ENCODE results near the gene DNAH12. TPM values are rescaled to one million over a fixed set of nuclear protein-coding genes. Genes with fewer than 3 reads are reported as not detected.
A peak's percentile ranks its signal among the peaks of the same experiment; 100 is the strongest.

Gene DNAH12
- total RNA-seq, 2 experiments from 2014 or later: 0.19 TPM; not detected in 1

- POLR2A ChIA-PET: interaction anchor here (1.8 kb wide), 1 partner anchor 11 kb away, joined by 5 read pairs; the partner anchor contains the start of gene ARF4
- H3K36me3 Mint-ChIP-seq (ENCODE audit: low read depth): peaks cover 52% of the 10 kb centered on the region
- H3K4me1 ChIP-seq (ENCODE audit: insufficient read depth, low read length): peaks cover 7% of the 10 kb centered on the region
- no peak overlapping the region for H3K4me3 Mint-ChIP-seq
- intact Hi-C loops (cut with DNase I, micrococcal nuclease): loop anchor here in 1 of 2 experiments (10.0 kb wide), 1 partner anchor 192 kb away; no protein-coding TSS in a partner anchor
- H3K9me3 Mint-ChIP-seq: no peaks in the 10 kb centered on the region
- no peak for ATAC-seq (ENCODE audit: poor library complexity)
- peaks cover 40% of the 10 kb centered on the region for H3K4me1 Mint-ChIP-seq (ENCODE audit: low read depth)
- H3K9me3 ChIP-seq (ENCODE audit: control insufficient read depth in 1 of 2, insufficient read depth in 1 of 2, low read length in 2 of 2): no peaks in the 10 kb centered on the region
- CTCF ChIA-PET: no interaction called here
- peaks cover 31% of the 10 kb centered on the region for H3K36me3 ChIP-seq (ENCODE audit: insufficient read depth, low read length)
- no peaks in the 10 kb centered on the region for H3K27me3 Mint-ChIP-seq
- H3K27me3 ChIP-seq (ENCODE audit: control insufficient read depth in 1 of 2, insufficient read depth in 2 of 2, low read length in 2 of 2): no peaks in the 10 kb centered on the region
- no peak for TF ChIP-seq CTCF (IDR thresholded peaks at IDR 0.05)
- DNase-seq: no peak
- no peak overlapping the region for H3K4me3 ChIP-seq (ENCODE audit: low read length)
- no peak overlapping the region for H3K27ac ChIP-seq (ENCODE audit: low read depth in 1 of 2, low read length in 2 of 2)
- H3K27ac Mint-ChIP-seq: no peak overlapping the region
Observed at GRCh38 chr3:57586778-57587177, 42.6 kb upstream of the DNAH12 start.

- Histone ChIP-seq H3K4me1 (ENCODE audit: insufficient read depth, low read length) (peaks cover 7% of the 10 kb centered on the region), H3K27ac (ENCODE audit: low read depth in 1 of 2, low read length in 2 of 2) (no peak overlapping the region), H3K36me3 (ENCODE audit: insufficient read depth, low read length) (peaks cover 52% of the 10 kb centered on the region), H3K27me3 (ENCODE audit: control insufficient read depth in 1 of 2, insufficient read depth in 2 of 2, low read length in 2 of 2) (no peaks in the 10 kb centered on the region), H3K4me3 (ENCODE audit: low read length) (no peak overlapping the region), H3K9me3 (ENCODE audit: control insufficient read depth in 1 of 2, insufficient read depth in 1 of 2, low read length in 2 of 2) (no peaks in the 10 kb centered on the region)
- Mint-ChIP-seq H3K4me1 (ENCODE audit: low read depth) (peaks cover 32% of the 10 kb centered on the region), H3K27me3 (no peaks in the 10 kb centered on the region), H3K36me3 (ENCODE audit: low read depth) (peaks cover 66% of the 10 kb centered on the region), H3K27ac (no peak overlapping the region), H3K9me3 (no peaks in the 10 kb centered on the region), H3K4me3 (no peak overlapping the region)
- ChIA-PET CTCF (interaction anchor here (1.2 kb wide), 1 partner anchor 27 kb away, joined by 4 read pairs; the partner anchor contains the start of gene PDE12), POLR2A (no interaction called here)
- no peak for TF ChIP-seq CTCF (IDR thresholded peaks at IDR 0.05)
- DNase-seq: no peak
- no peak for ATAC-seq (ENCODE audit: poor library complexity)
- intact Hi-C loops (cut with DNase I, micrococcal nuclease): loop anchor here in 1 of 2 experiments (10.0 kb wide), 1 partner anchor 189 kb away; no protein-coding TSS in a partner anchor
Observed at GRCh38 chr3:57583544-57583943, 39.4 kb upstream of the DNAH12 start.

- H3K4me1 Mint-ChIP-seq (ENCODE audit: low read depth): peaks cover 30% of the 10 kb centered on the region
- Histone ChIP-seq H3K27me3 (ENCODE audit: control insufficient read depth in 1 of 2, insufficient read depth in 2 of 2, low read length in 2 of 2) (no peaks in the 10 kb centered on the region), H3K27ac (ENCODE audit: low read depth in 1 of 2, low read length in 2 of 2) (no peak overlapping the region), H3K4me3 (ENCODE audit: low read length) (no peak overlapping the region), H3K36me3 (ENCODE audit: insufficient read depth, low read length) (peaks cover 59% of the 10 kb centered on the region), H3K4me1 (ENCODE audit: insufficient read depth, low read length) (peaks cover 4% of the 10 kb centered on the region), H3K9me3 (ENCODE audit: control insufficient read depth in 1 of 2, insufficient read depth in 1 of 2, low read length in 2 of 2) (no peaks in the 10 kb centered on the region)
- CTCF ChIA-PET: interaction anchor here (0.6 to 1.2 kb wide), 2 partner anchors 26 to 57 kb away, joined by 4 read pairs; partner anchors contain the start of gene PDE12
- TF ChIP-seq CTCF (IDR thresholded peaks at IDR 0.05): no peak
- peak overlapping the region; percentile 1 for H3K27ac Mint-ChIP-seq
- H3K36me3 Mint-ChIP-seq (ENCODE audit: low read depth): peaks cover 66% of the 10 kb centered on the region
- ATAC-seq (ENCODE audit: poor library complexity) (peak; percentile 64), DNase-seq (peak in 2 of 14 experiments; percentile 31 to 44)
- intact Hi-C loops (cut with DNase I, micrococcal nuclease): loop anchor here in 1 of 2 experiments (10.0 kb wide), 1 partner anchor 188 kb away; no protein-coding TSS in a partner anchor
- no peaks in the 10 kb centered on the region for H3K27me3 Mint-ChIP-seq
- no peak overlapping the region for H3K4me3 Mint-ChIP-seq
- POLR2A ChIA-PET: no interaction called here
- H3K9me3 Mint-ChIP-seq: no peaks in the 10 kb centered on the region
Observed at GRCh38 chr3:57582474-57583168, 38.5 kb upstream of the DNAH12 start.
